ENCODE data around the gene ATXN3.

The ATXN3 gene

DNA sequence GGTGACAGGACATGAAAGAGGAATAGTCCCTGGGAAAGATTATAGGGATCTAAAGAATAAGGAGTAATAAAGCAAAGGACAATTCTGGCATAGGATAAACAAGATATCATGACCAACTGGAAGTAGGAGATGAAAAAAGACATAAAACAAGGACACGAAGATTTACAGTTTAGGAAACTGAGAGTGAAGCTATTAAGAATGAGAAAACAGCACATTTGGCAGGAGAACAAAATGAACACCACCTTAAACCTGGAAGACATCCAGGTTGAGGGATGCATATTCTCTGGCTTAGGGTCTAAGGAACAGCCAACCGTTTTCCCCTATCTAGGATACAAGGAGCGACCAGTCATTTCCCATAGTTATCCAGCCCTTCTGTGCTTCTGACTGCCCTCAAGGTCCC lies 68.4 kb downstream of the ATXN3 start:
- WGBS, 2 experiments (ENCODE audit: insufficient coverage in 2 of 2), result 93 to 100% methylated on average over 2 to 3 of the region's 3 CpGs
- peak overlapping the region; percentile 96 for H3K4me3 ChIP-seq (ENCODE audit: extremely low read depth, insufficient read depth, low read length, poor library complexity, severe bottlenecking)
- H3K36me3 ChIP-seq (ENCODE audit: control insufficient read depth, insufficient read depth, low read length), result peaks cover 26% of the 10 kb centered on the region
- no peak overlapping the region for H3K27ac ChIP-seq (ENCODE audit: low read depth, low read length, severe bottlenecking)
- peaks cover 6% of the 10 kb centered on the region for H3K9me3 ChIP-seq (ENCODE audit: control insufficient read depth, low read length)
- H3K4me1 ChIP-seq (ENCODE audit: control insufficient read depth, insufficient read depth, low read length, poor library complexity, severe bottlenecking), result peaks cover 2% of the 10 kb centered on the region

GRCh38 chr14:92035890-92036289 lies 70.5 kb downstream of the ATXN3 start:
- peaks cover under 1% of the 10 kb centered on the region for H3K4me1 ChIP-seq (ENCODE audit: control insufficient read depth, insufficient read depth, low read length, poor library complexity, severe bottlenecking)
- WGBS, 2 experiments (ENCODE audit: insufficient coverage in 2 of 2), result 71 to 80% methylated on average over 1 of the region's 1 CpG
- peaks cover 42% of the 10 kb centered on the region for H3K36me3 ChIP-seq (ENCODE audit: control insufficient read depth, insufficient read depth, low read length)
- no peak overlapping the region for H3K27ac ChIP-seq (ENCODE audit: low read depth, low read length, severe bottlenecking)
- H3K4me3 ChIP-seq (ENCODE audit: extremely low read depth, insufficient read depth, low read length, poor library complexity, severe bottlenecking), result no peak overlapping the region
- peaks cover 6% of the 10 kb centered on the region for H3K9me3 ChIP-seq (ENCODE audit: control insufficient read depth, low read length)

GRCh38 chr14:92033906-92034687 lies 72.3 kb downstream of the ATXN3 start:
- WGBS, 2 experiments (ENCODE audit: insufficient coverage in 2 of 2), result 94 to 98% methylated on average over 6 to 9 of the region's 11 CpGs
- no peak overlapping the region for H3K27ac ChIP-seq (ENCODE audit: low read depth, low read length, severe bottlenecking)

GRCh38 chr14:92033433-92033832 lies 72.9 kb downstream of the ATXN3 start:
- Histone ChIP-seq H3K27ac (ENCODE audit: low read depth, low read length, severe bottlenecking) (no peak overlapping the region), H3K4me3 (ENCODE audit: extremely low read depth, insufficient read depth, low read length, poor library complexity, severe bottlenecking) (no peak overlapping the region), H3K36me3 (ENCODE audit: control insufficient read depth, insufficient read depth, low read length) (peaks cover 56% of the 10 kb centered on the region), H3K4me1 (ENCODE audit: control insufficient read depth, insufficient read depth, low read length, poor library complexity, severe bottlenecking) (no peaks in the 10 kb centered on the region), H3K9me3 (ENCODE audit: control insufficient read depth, low read length) (peaks cover 6% of the 10 kb centered on the region)
- WGBS, 2 experiments (ENCODE audit: insufficient coverage in 2 of 2), result 100% methylated on average over 1 of the region's 1 CpG

More at GRCh38 chr14:92033906-92034687, 72.3 kb downstream of the ATXN3 start:
- Histone ChIP-seq H3K36me3 (ENCODE audit: control insufficient read depth, insufficient read depth, low read length) (peaks cover 56% of the 10 kb centered on the region), H3K4me3 (ENCODE audit: extremely low read depth, insufficient read depth, low read length, poor library complexity, severe bottlenecking) (no peak overlapping the region), H3K4me1 (ENCODE audit: control insufficient read depth, insufficient read depth, low read length, poor library complexity, severe bottlenecking) (no peaks in the 10 kb centered on the region), H3K9me3 (ENCODE audit: control insufficient read depth, low read length) (peaks cover 6% of the 10 kb centered on the region)

DNA sequence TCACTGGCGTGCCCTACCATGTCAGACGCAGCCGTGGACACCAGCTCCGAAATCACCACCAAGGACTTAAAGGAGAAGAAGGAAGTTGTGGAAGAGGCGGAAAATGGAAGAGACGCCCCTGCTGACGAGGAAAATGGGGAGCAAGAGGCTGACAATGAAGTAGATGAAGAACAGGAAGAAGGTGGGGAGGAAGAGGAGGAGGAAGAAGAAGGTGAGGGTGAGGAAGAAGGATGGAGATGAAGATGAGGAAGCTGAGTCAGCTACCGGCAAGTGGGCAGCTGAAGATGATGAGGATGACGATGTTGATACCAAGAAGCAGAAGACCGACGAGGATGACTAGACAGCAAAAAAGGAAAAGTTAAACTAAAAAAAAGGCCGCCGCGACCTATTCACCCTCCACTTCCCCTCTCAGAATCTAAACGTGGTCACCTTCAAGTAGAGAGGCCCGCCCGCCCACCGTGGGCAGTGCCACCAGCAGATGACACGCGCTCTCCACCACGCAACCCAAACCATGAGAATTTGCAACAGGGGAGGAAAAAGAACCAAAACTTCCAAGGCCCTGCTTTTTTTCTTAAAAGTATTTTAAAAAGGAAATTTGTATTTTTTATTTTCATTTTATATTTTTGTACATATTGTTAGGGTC lies 79.7 kb downstream of the ATXN3 start:
- H3K27ac ChIP-seq (ENCODE audit: low read depth, low read length, severe bottlenecking), result no peak overlapping the region
- H3K36me3 ChIP-seq (ENCODE audit: control insufficient read depth, insufficient read depth, low read length), result peaks cover 42% of the 10 kb centered on the region
- no peaks in the 10 kb centered on the region for H3K9me3 ChIP-seq (ENCODE audit: control insufficient read depth, low read length)
- WGBS, 2 experiments (ENCODE audit: insufficient coverage in 2 of 2), result 96 to 100% methylated on average over 6 to 12 of the region's 21 CpGs
- no peak overlapping the region for H3K4me3 ChIP-seq (ENCODE audit: extremely low read depth, insufficient read depth, low read length, poor library complexity, severe bottlenecking)
- peaks cover 5% of the 10 kb centered on the region for H3K4me1 ChIP-seq (ENCODE audit: control insufficient read depth, insufficient read depth, low read length, poor library complexity, severe bottlenecking)

GRCh38 chr14:92022036-92022435 lies 84.3 kb downstream of the ATXN3 start:
- 100% methylated on average over 1 of the region's 1 CpG; no CpG with 5 or more reads in 1 of the 2 experiments for WGBS, 2 experiments (ENCODE audit: insufficient coverage in 2 of 2)
- Histone ChIP-seq H3K4me1 (ENCODE audit: control insufficient read depth, insufficient read depth, low read length, poor library complexity, severe bottlenecking) (peaks cover 5% of the 10 kb centered on the region), H3K9me3 (ENCODE audit: control insufficient read depth, low read length) (no peaks in the 10 kb centered on the region), H3K27ac (ENCODE audit: low read depth, low read length, severe bottlenecking) (no peak overlapping the region), H3K36me3 (ENCODE audit: control insufficient read depth, insufficient read depth, low read length) (peaks cover 49% of the 10 kb centered on the region), H3K4me3 (ENCODE audit: extremely low read depth, insufficient read depth, low read length, poor library complexity, severe bottlenecking) (no peak overlapping the region)

- WGBS, 2 experiments (ENCODE audit: insufficient coverage in 2 of 2), result 97 to 100% methylated on average over 3 of the region's 3 CpGs
- H3K36me3 ChIP-seq (ENCODE audit: control insufficient read depth, insufficient read depth, low read length), result peaks cover 51% of the 10 kb centered on the region
- no peak overlapping the region for H3K27ac ChIP-seq (ENCODE audit: low read depth, low read length, severe bottlenecking)
- H3K4me3 ChIP-seq (ENCODE audit: extremely low read depth, insufficient read depth, low read length, poor library complexity, severe bottlenecking), result no peak overlapping the region
- H3K9me3 ChIP-seq (ENCODE audit: control insufficient read depth, low read length), result no peaks in the 10 kb centered on the region
- peaks cover 5% of the 10 kb centered on the region for H3K4me1 ChIP-seq (ENCODE audit: control insufficient read depth, insufficient read depth, low read length, poor library complexity, severe bottlenecking)
These were observed 84.9 kb downstream of the ATXN3 start for GRCh38 chr14:92021523-92021922.

GRCh38 chr14:92014040-92014439 lies 92.3 kb downstream of the ATXN3 start:
- Histone ChIP-seq H3K36me3 (ENCODE audit: control insufficient read depth, insufficient read depth, low read length) (peaks cover 73% of the 10 kb centered on the region), H3K4me3 (ENCODE audit: extremely low read depth, insufficient read depth, low read length, poor library complexity, severe bottlenecking) (no peak overlapping the region), H3K4me1 (ENCODE audit: control insufficient read depth, insufficient read depth, low read length, poor library complexity, severe bottlenecking) (no peaks in the 10 kb centered on the region), H3K9me3 (ENCODE audit: control insufficient read depth, low read length) (no peaks in the 10 kb centered on the region), H3K27ac (ENCODE audit: low read depth, low read length, severe bottlenecking) (no peak overlapping the region)

DNA sequence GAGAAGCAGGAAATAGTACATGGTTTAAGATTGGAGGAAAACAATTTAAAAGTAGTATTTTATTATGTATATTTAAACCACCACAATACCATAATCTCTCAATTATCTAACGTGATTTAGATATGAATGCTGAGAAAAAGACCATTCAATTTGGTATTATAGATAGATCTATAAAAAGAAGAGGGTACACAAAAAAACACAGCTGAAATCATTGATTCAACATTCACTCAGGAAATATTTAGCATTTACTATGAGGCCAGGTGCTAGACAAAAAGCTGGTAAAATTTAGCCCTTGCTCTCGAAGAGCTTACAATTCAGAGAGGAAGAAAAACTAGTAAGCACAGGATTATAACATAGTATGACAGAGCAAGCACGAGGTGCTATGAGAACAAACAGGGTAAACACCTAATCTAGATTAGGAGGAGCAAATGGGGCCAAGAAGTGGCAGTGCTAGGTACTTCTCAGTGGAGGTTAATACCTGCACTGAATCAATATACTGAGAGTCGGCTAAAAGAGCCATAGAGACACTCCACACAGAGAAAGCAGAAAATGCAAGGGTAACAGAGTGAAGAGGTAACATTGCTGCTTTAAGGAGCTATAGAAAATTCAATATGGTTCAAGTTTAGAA lies 94.1 kb downstream of the ATXN3 start:
- no peaks in the 10 kb centered on the region for H3K9me3 ChIP-seq (ENCODE audit: control insufficient read depth, low read length)
- H3K36me3 ChIP-seq (ENCODE audit: control insufficient read depth, insufficient read depth, low read length), result peaks cover 67% of the 10 kb centered on the region
- no peak overlapping the region for H3K4me3 ChIP-seq (ENCODE audit: extremely low read depth, insufficient read depth, low read length, poor library complexity, severe bottlenecking)
- no peak overlapping the region for H3K27ac ChIP-seq (ENCODE audit: low read depth, low read length, severe bottlenecking)
- WGBS, 2 experiments (ENCODE audit: insufficient coverage in 2 of 2), result 98 to 100% methylated on average over 3 of the region's 4 CpGs
- H3K4me1 ChIP-seq (ENCODE audit: control insufficient read depth, insufficient read depth, low read length, poor library complexity, severe bottlenecking), result no peaks in the 10 kb centered on the region

- no peaks in the 10 kb centered on the region for H3K9me3 ChIP-seq (ENCODE audit: control insufficient read depth, low read length)
- H3K27ac ChIP-seq (ENCODE audit: low read depth, low read length, severe bottlenecking), result no peak overlapping the region
- peaks cover 65% of the 10 kb centered on the region for H3K36me3 ChIP-seq (ENCODE audit: control insufficient read depth, insufficient read depth, low read length)
- H3K4me1 ChIP-seq (ENCODE audit: control insufficient read depth, insufficient read depth, low read length, poor library complexity, severe bottlenecking), result no peaks in the 10 kb centered on the region
- WGBS, 2 experiments (ENCODE audit: insufficient coverage in 2 of 2), result 93 to 100% methylated on average over 1 of the region's 3 CpGs
- no peak overlapping the region for H3K4me3 ChIP-seq (ENCODE audit: extremely low read depth, insufficient read depth, low read length, poor library complexity, severe bottlenecking)
These were observed 95.7 kb downstream of the ATXN3 start for GRCh38 chr14:92010644-92011043.

DNA sequence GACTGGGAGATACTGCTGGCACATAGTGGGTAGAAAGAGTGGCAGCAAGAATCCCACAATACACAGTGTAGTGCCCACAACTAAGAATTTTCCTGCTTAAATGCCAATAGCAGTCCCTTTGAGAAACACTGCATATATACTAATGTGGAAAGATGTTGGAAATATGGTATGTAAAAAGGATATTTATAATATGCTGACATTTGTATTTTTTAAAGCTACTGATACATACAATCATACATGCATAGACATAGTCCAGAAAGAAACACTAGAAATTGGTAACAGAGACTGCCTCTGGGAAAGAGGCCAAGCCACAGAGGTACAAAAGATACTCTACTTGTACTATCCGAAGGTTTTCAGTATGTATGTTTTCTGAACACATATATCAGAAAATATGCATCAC lies 96.8 kb downstream of the ATXN3 start:
- WGBS, 2 experiments (ENCODE audit: insufficient coverage in 2 of 2), result no CpG with 5 or more reads among the region's 1 CpG
- no peak overlapping the region for H3K4me3 ChIP-seq (ENCODE audit: extremely low read depth, insufficient read depth, low read length, poor library complexity, severe bottlenecking)
- no peaks in the 10 kb centered on the region for H3K9me3 ChIP-seq (ENCODE audit: control insufficient read depth, low read length)
- peaks cover 65% of the 10 kb centered on the region for H3K36me3 ChIP-seq (ENCODE audit: control insufficient read depth, insufficient read depth, low read length)
- H3K27ac ChIP-seq (ENCODE audit: low read depth, low read length, severe bottlenecking), result no peak overlapping the region
- no peaks in the 10 kb centered on the region for H3K4me1 ChIP-seq (ENCODE audit: control insufficient read depth, insufficient read depth, low read length, poor library complexity, severe bottlenecking)

Data from mesodermal cell (in vitro differentiated cells).